ENCODE measurements around the gene GTF3C5.
"Not testable (repeated sequence)": the region's sequence is repeated elsewhere in the genome, so short reads cannot be mapped to it uniquely, and the experiment has no call there.

DNA sequence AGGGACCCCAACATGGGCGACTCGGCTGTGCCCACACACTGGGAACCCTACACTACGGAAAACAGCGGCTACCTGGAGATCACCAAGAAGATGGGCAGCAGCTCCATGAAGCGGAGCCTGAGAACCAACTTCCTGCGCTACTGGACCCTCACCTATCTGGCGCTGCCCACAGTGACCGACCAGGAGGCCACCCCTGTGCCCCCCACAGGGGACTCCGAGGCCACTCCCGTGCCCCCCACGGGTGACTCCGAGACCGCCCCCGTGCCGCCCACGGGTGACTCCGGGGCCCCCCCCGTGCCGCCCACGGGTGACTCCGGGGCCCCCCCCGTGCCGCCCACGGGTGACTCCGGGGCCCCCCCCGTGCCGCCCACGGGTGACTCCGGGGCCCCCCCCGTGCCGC, 40.2 kb downstream of the GTF3C5 start:
- TF ChIP-seq, protein P1, sequence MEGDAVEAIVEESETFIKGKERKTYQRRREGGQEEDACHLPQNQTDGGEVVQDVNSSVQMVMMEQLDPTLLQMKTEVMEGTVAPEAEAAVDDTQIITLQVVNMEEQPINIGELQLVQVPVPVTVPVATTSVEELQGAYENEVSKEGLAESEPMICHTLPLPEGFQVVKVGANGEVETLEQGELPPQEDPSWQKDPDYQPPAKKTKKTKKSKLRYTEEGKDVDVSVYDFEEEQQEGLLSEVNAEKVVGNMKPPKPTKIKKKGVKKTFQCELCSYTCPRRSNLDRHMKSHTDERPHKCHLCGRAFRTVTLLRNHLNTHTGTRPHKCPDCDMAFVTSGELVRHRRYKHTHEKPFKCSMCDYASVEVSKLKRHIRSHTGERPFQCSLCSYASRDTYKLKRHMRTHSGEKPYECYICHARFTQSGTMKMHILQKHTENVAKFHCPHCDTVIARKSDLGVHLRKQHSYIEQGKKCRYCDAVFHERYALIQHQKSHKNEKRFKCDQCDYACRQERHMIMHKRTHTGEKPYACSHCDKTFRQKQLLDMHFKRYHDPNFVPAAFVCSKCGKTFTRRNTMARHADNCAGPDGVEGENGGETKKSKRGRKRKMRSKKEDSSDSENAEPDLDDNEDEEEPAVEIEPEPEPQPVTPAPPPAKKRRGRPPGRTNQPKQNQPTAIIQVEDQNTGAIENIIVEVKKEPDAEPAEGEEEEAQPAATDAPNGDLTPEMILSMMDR (IDR thresholded peaks at IDR 0.05): not testable (repeated sequence)
- TF ChIP-seq POLR2A (IDR thresholded peaks at IDR 0.05): not testable (repeated sequence)

Data from right lobe of liver (tissue), 4 donors.